Measurements from ENCODE around the gene C8B.

GRCh38 chr1:56938646-56939045 is 27.2 kb downstream of the C8B start:
- no peak for TF ChIP-seq EZH2phosphoT487 (IDR thresholded peaks at IDR 0.05; ENCODE audit: borderline replicate concordance, low read length)
- TF ChIP-seq, protein P1, sequence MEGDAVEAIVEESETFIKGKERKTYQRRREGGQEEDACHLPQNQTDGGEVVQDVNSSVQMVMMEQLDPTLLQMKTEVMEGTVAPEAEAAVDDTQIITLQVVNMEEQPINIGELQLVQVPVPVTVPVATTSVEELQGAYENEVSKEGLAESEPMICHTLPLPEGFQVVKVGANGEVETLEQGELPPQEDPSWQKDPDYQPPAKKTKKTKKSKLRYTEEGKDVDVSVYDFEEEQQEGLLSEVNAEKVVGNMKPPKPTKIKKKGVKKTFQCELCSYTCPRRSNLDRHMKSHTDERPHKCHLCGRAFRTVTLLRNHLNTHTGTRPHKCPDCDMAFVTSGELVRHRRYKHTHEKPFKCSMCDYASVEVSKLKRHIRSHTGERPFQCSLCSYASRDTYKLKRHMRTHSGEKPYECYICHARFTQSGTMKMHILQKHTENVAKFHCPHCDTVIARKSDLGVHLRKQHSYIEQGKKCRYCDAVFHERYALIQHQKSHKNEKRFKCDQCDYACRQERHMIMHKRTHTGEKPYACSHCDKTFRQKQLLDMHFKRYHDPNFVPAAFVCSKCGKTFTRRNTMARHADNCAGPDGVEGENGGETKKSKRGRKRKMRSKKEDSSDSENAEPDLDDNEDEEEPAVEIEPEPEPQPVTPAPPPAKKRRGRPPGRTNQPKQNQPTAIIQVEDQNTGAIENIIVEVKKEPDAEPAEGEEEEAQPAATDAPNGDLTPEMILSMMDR (IDR thresholded peaks at IDR 0.05; ENCODE audit: low read depth, low read length, poor library complexity, severe bottlenecking): no peak

Data from DOHH2 (cell line).